Stimulated activated CD8-positive, alpha-beta memory T cell treated with anti-CD3 and anti-CD28 coated beads, Interleukin-15, amount 100 ng/mL, for 24 hours (primary cell): ENCODE measurements around the gene ZFPL1.
A peak's percentile ranks its signal among the peaks of the same experiment; 100 is the strongest.

Source experiments
- DNase-seq: peaks from one replicate; pipeline ENCODE4 v3.0.0-alpha.2; 2020; ENCODE audit warnings: low read depth

The ZFPL1 gene

DNA sequence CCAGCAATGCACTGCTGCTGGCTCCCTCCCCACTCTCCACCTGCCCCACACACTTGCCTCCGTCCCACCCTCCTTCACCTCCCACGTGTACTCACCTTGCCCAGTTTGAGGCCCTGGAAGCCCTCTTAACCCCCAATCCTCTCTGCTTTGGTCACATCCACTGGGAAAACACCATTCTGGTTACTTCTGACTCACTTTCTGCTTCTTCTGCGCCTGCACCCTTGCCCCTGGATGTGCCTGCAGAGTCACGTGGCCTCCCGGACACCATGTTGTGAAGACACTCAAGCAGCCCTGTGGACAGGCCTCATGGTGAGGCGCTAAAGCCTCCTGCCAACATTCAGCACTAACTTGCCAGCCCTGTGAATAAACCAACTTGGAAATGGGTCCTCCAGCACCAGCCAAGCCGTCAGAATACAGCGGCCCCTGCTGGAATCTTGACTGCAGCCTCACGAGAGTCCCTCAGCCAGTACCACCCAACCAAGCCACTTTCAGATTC is 23.1 kb upstream of the ZFPL1 start:
- no peak for DNase-seq

DNA sequence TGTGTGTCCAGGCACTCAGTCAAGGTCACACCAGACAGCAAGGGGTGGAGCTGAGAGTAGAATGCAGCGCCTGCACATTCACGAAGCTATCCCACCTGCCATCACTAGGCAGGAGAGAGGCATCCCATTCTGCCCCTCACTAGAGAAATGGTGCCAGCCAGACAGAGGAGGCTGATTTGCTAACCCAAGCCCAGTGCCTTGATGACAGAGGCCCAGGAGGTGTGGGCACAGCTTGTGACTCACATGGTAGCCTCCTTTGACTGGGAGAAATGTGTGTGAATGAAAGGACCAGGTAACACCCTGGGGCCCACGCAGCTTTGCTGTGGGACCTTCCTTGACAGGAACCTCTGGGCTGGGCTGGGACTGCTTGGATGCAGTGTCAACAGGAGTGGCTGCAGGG is 20.5 kb upstream of the ZFPL1 start:
- DNase-seq: no peak

GRCh38 chr11:65064847-65065240 is 19.2 kb upstream of the ZFPL1 start:
- DNase-seq: no peak

DNA sequence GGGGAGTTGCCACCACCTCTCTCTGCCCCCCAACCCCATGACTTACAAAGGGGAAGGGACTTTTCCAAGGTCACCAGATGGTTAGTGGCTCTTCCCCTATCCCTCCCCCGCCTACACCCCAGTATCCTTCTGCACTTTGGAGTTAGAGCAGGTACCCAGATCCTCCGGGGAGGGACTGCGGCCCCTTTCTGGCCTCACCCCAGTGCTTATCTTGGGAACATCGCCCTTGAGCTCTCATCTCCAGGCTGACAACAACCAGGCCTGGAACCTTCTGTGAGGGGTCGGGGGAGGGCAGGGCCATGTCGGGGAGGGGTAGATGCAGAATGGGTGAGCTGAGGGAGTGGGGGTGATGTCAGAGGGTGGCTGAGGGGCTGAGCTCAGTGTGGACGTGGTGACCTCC is 18.2 kb upstream of the ZFPL1 start:
- DNase-seq: no peak

- no peak for DNase-seq
These were observed 17.7 kb upstream of the ZFPL1 start for GRCh38 chr11:65066315-65066714.

- no peak for DNase-seq
These were observed 17.2 kb upstream of the ZFPL1 start for GRCh38 chr11:65066805-65067291.

GRCh38 chr11:65067446-65067845 is 16.6 kb upstream of the ZFPL1 start:
- no peak for DNase-seq

DNA sequence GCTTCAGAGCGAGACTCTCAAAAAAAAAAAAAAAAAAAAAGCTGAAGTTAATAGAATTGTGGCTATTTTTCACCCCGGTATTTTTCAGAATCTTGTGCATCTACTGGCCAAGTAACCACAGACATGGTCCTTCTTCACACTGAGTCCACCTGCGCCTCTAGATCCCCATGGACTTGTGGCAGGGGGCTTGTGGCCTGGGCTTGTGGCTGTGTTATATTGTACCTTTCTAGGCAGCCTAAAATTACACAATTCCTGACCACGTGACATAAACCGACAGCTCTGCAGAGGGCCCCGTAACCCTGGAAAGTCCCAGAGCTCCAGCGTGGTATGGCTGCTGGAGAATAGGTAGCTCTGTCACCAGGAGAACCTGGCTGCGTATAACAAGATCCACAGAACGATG is 14.8 kb upstream of the ZFPL1 start:
- DNase-seq: no peak

DNA sequence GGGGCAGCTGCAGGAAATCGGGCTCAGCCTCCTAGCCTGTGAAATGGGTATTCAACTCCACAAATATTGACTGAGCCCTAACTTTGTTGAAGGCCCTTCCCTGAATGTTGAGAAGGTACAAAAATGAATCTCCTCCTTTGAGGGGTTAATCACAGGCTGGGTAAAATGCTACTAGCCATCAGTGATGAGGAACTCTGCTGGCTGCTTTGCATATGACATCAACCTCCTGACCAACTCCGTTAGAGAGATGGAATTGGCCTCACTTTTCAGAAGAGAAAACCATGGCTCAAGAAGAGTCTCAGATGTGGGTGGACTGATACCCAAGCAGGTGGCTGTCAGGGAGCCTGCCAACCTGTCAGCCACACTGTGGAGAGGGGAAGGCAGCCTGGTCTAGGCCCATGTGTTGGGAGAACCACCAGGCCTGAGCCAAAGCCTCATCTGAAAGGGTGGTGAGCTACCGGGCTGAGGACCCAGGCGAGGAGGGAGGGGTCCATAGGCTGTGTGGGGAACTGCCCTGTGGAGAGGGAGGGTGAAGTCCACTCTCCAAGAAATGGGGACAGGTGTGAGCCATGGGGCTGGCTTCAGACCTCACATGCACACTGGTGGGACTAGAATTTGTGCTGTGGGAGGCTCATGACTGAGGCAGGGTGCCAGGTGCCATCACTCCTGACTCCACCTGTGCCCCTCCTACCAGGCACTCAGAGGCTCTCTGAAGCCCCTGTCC is 12.0 kb upstream of the ZFPL1 start:
- no peak for DNase-seq

- DNase-seq: no peak
These were observed 11.4 kb upstream of the ZFPL1 start for GRCh38 chr11:65072631-65072966.

- no peak for DNase-seq
These were observed 6.6 kb upstream of the ZFPL1 start for GRCh38 chr11:65077451-65077850.

DNA sequence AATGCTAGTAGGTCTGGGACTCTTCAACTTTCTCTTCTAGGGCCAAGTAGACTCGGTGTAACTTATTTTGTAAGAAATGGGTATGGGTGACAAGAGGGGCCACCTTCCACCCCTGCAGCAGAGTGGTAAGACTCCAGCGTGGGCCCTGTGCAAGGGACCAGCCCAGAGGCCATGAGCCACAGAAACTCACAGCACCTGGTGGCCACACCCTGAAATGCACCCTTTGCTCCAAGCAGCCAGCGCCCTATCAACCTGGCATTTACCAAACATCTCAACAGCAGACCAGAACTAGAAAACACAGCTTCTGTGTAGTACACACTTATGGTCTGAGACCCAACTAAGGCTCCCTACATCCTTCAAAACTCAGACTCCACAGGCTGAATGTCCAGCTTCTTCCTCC is 5.9 kb upstream of the ZFPL1 start:
- DNase-seq: peak; percentile 23

- no peak for DNase-seq
These were observed 5.2 kb upstream of the ZFPL1 start for GRCh38 chr11:65078786-65079342.

DNA sequence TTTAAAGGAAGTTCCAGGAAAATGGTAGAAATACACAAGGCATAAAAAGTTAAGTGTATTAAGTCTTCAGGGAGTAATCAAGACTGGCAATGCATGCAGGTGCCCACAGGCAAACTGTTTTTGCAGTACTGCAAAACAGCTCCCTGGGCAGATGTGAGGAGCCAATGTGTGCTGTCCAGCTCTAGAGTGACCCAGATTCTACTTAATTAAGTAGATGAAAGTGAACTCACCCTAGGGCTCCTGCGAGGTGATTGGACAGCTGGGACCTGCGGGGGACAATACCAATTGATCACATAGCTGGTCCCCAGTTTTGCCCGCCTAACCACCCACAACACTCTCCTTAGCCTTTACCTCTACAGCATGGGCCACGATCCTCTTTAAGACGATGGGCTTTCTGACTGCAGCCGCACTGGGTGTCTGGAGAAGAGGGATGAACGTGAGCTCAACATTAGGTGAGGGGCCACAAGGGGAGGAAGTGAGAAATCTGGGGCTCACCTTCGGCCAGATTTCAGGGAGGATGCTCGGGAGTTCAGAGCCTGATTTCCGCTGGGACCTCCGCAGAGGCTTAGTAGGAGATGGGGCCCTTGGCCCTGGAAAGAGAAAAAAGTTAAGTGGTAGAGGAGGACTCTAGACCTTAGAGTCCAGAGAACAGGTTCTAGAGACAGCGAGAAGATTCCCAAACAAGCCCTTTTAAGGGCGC is 738 bp upstream of the ZFPL1 start:
- DNase-seq: no peak

- DNase-seq: no peak
These were observed 765 bp downstream of the ZFPL1 start for GRCh38 chr11:65084598-65085375.

DNA sequence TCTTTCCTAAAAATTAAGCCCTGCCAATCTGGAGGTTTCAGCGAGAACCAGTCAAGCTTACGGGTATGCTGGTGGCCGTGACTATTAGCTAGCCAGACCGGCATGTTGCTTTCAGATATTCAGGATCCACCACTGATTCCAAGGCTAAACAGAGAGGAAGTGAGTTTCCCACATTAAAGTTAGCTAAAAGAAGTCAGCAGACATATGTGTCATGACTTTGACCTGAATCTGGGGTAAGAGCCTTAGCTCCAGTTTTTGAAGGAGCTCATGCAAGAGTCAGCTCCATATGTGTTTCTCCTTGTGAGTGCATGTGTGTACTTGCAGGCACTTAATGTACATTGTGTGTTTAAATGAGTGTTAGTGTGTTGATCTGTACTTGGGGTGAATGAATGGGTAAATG is 1.4 kb downstream of the ZFPL1 start:
- DNase-seq: no peak

DNA sequence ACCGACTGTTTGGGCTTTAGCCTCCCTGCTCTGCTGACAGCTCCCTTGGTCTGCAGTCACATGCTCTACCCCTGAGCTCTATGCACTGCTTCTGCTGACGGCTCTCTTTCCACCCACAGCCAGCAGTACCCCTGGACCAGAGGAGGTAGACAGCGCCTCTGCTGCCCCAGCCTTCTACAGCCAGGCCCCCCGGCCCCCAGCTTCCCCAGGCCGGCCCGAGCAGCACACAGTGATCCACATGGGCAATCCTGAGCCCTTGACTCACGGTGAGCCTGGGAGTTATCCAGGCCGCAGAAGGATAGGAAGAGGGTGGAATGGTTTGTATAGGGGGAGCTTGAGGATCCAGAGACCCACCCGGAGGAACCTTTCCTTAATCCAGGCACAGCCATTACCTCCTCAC is 2.8 kb downstream of the ZFPL1 start:
- DNase-seq: no peak

GRCh38 chr11:65087216-65087615 is 3.2 kb downstream of the ZFPL1 start:
- DNase-seq: no peak

DNA sequence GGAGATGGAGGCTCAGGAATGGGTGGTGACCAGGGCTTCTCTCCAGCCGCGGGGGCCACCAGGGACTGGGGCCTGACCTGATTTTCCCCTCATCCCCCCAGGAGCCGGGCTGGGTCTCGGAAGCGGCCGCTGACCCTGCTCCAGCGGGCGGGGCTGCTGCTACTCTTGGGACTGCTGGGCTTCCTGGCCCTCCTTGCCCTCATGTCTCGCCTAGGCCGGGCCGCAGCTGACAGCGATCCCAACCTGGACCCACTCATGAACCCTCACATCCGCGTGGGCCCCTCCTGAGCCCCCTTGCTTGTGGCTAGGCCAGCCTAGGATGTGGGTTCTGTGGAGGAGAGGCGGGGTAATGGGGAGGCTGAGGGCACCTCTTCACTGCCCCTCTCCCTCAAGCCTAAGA is 3.8 kb downstream of the ZFPL1 start:
- DNase-seq: no peak

DNA sequence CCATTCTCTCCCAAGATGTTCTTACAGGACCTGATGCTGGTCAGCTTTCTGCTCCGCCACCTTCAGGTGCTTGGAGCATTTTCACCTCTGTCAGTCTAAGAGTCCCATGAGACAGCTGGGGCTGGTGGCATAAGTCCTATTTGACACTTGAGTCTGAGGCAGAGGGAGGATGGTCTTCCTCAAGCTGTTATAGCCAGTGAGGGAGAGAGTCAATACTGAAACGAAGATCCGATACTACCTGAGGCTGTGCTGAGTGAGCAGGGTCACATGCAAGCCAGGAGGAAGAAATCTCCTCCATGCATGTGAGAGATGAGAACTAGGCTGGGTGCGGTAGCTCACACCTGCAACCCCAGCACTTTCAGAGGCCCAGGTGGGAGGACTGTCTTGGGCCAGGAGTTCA is 5.6 kb downstream of the ZFPL1 start:
- no peak for DNase-seq

DNA sequence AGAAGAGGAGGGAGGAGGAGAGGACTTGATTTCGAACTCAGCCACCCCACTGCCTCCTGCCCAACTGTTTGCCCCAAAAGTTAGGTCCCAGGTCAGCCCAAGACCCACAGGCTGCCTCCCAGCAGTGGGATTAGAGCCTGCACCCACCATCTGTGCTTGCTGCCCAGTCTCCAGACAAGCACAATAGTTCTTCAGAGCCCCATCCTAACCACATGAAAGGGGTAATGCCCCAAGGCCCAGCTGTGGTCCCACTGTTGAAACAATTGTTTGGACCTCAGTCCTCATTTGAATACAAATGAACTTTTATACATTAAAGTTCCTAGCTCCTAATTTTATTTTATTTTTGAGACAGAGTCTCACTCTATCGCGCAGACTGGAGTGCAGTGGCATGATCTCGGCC is 6.6 kb downstream of the ZFPL1 start:
- DNase-seq: no peak

DNA sequence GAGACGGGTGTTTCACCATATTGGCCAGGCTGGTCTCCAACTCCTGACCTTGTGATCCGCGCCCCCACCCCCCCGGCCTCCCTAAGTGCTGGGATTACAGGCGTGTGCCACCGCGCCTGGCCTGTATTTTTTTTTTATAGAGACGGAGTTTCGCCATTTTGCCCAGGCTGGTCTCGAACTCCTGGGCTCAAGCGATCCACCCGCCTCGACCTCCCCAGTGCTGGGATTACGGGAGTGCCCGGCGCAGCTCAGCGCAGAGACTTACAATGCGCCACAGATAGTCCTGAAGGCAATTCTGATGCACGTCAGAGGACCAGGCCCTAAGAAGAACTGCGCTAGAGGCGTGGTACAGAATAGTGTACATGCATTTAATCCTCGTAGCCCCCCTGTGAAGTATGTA is 11.4 kb downstream of the ZFPL1 start:
- no peak for DNase-seq
